Neural crest cell (in vitro differentiated cells): Measurements from ENCODE around the gene UGGT2. TPM values are rescaled to one million over a fixed set of nuclear protein-coding genes. Genes with fewer than 3 reads are reported as not detected.

Experiments
- DNase-seq: peaks from one replicate; pipeline ENCODE4 v3.0.0; 2021; ENCODE audit warnings: low read depth, mixed read lengths, low spot score
- H3K27ac Mint-ChIP-seq: one replicate; pipeline ENCODE4 v1.8.0; 2021; ENCODE audit warnings: mild to moderate bottlenecking, mixed read lengths; ENCODE audit not compliant: unreplicated experiment
- H3K27me3 Mint-ChIP-seq: 2 replicates; pipeline ENCODE4 v1.8.0; 2021; ENCODE audit warnings: low read depth, mild to moderate bottlenecking, mixed read lengths
- H3K36me3 Mint-ChIP-seq: 2 replicates; pipeline ENCODE4 v1.8.0; 2021; ENCODE audit warnings: low read depth, mild to moderate bottlenecking, mixed read lengths
- H3K4me1 Mint-ChIP-seq: 2 replicates; pipeline ENCODE4 v1.8.0; 2021; ENCODE audit warnings: mixed read lengths
- H3K4me3 Mint-ChIP-seq: one replicate; pipeline ENCODE4 v1.8.0; 2021; ENCODE audit warnings: mild to moderate bottlenecking, mixed read lengths
- H3K9me3 Mint-ChIP-seq: 2 replicates; pipeline ENCODE4 v1.8.0; 2021; ENCODE audit warnings: mixed read lengths
- total RNA-seq: library from RNA; stranded (reverse); gene quantifications from 2 replicates; pipeline ENCODE4 v1.2.1, GENCODE V29; 2021
- TF ChIP-seq, protein P1 (sequence below): fragments of 200-600 bp; sonication (generic); conservative IDR thresholded peaks from 2 replicates; pipeline ENCODE4 v1.5.0; 2021; ENCODE audit warnings: antibody characterized with exemption, mild to moderate bottlenecking

Gene UGGT2
- total RNA-seq, 1 donor from 2014 or later, result 32.9 TPM

DNA sequence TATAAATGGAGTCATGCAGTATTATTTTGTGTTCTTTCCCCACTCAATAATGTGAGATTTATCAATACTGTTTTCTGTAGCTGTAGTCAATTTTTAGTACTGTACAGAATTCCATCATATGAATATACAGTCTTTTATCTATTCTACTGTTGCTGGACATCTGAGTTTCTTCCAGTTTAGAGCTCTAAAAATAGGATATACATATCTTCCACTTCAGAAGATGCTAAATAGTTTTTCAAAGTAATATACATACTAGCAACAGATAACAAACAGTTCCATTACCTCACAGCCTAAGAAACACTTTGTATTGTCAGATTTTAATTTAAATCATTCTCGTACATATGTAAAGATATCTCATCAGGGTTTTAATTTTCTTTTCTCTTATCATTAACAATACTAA, 149.6 kb downstream of the UGGT2 start:
- TF ChIP-seq, protein P1, sequence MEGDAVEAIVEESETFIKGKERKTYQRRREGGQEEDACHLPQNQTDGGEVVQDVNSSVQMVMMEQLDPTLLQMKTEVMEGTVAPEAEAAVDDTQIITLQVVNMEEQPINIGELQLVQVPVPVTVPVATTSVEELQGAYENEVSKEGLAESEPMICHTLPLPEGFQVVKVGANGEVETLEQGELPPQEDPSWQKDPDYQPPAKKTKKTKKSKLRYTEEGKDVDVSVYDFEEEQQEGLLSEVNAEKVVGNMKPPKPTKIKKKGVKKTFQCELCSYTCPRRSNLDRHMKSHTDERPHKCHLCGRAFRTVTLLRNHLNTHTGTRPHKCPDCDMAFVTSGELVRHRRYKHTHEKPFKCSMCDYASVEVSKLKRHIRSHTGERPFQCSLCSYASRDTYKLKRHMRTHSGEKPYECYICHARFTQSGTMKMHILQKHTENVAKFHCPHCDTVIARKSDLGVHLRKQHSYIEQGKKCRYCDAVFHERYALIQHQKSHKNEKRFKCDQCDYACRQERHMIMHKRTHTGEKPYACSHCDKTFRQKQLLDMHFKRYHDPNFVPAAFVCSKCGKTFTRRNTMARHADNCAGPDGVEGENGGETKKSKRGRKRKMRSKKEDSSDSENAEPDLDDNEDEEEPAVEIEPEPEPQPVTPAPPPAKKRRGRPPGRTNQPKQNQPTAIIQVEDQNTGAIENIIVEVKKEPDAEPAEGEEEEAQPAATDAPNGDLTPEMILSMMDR, result no peak
- H3K9me3 Mint-ChIP-seq, result peaks cover 13% of the 10 kb centered on the region
- no peak for DNase-seq

DNA sequence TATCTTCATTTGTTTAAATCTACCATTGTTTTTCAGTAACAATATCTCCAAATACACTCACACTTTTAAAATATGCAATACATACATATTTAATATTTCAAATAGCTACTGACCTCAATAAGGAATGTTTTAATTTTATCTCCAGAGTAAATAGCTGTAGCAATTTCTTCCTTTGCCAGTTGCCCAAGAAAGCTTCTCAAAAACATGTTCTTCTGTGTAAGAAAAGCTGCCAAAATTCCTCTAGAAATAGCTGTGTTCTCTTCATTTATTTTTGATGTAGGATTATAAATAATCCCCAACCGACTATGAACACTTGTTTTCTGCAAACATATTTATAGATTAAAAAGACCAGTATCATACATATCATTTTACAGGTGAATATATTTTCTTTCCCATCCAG, 150.5 kb downstream of the UGGT2 start:
- TF ChIP-seq, protein P1, result no peak
- H3K4me1 Mint-ChIP-seq, result no peaks in the 10 kb centered on the region
- no peak for DNase-seq
- H3K9me3 Mint-ChIP-seq, result peaks cover 7% of the 10 kb centered on the region
- no peak overlapping the region for H3K4me3 Mint-ChIP-seq
- no peaks in the 10 kb centered on the region for H3K27me3 Mint-ChIP-seq
- peaks cover 35% of the 10 kb centered on the region for H3K36me3 Mint-ChIP-seq
- no peak overlapping the region for H3K27ac Mint-ChIP-seq

More for the DNA sequence above, 149.6 kb downstream of the UGGT2 start:
- Mint-ChIP-seq H3K27me3 (no peaks in the 10 kb centered on the region), H3K4me3 (no peak overlapping the region), H3K27ac (no peak overlapping the region), H3K36me3 (peaks cover 41% of the 10 kb centered on the region), H3K4me1 (no peaks in the 10 kb centered on the region)

DNA sequence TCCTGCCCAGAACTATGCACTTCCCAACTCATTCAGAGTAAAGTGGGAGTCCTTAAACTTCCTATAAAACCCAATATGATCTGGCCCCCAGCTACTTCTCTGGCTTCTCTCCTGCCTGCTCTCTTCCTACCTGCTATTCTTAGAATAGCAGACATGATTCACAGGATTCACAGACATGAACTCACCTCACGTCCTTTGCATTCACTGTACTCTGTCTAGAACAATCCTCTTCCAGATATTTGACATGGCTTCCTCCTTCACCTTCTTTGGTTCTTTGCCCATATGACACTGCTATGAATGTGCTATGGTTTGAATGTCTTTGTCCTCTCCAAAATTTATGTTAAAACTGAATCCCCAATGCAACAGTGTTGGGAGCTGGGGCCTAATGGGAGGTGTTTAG, 154.9 kb downstream of the UGGT2 start:
- no peak for DNase-seq
- TF ChIP-seq, protein P1, result no peak
- Mint-ChIP-seq H3K4me1 (no peaks in the 10 kb centered on the region), H3K9me3 (peaks cover 3% of the 10 kb centered on the region), H3K27ac (no peak overlapping the region), H3K4me3 (no peak overlapping the region), H3K36me3 (peaks cover 16% of the 10 kb centered on the region), H3K27me3 (no peaks in the 10 kb centered on the region)

DNA sequence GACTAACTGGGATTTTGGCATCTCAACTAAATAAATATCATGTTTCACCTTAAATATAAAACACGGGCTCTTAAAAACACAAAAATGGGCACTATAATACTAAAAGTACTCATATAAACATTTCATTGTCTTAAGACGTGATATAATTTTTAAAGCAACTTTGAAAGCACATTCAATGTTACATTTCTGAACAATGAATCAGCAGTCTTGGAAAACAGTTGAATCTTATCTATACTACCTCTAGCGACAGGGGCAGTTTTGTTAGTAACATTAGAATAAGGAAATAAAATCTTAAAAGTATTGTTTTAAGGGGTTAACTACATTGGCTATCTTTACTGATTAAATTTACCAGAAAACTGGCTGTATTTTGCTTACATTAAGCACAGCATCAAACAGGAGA, 156.9 kb downstream of the UGGT2 start:
- H3K4me3 Mint-ChIP-seq, result no peak overlapping the region

DNA sequence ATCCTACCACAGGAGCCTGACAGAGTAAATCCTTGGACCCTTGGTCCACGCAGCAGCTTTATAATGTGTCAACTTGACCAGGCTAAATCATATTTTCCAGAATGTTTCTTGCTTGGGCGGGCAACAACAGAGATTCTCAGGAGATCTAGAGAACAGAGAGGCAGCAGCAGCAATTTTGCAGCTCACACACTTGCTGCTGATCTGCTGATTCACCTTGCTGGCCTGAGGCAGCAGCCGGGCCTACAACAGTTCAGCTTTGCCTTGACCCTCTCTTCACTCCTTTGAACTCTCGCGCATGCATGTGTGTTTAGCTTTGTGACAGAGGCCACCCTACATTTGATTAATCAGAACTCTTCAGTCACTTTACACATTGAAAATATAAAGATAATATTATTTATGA, 159.3 kb downstream of the UGGT2 start:
- Mint-ChIP-seq H3K27me3 (no peaks in the 10 kb centered on the region), H3K4me1 (no peaks in the 10 kb centered on the region), H3K36me3 (peaks cover 4% of the 10 kb centered on the region), H3K27ac (no peak overlapping the region), H3K4me3 (no peak overlapping the region), H3K9me3 (no peaks in the 10 kb centered on the region)
- TF ChIP-seq, protein P1, result no peak
- DNase-seq, result no peak

More for the DNA sequence above, 156.9 kb downstream of the UGGT2 start:
- H3K27me3 Mint-ChIP-seq, result no peaks in the 10 kb centered on the region
- no peak for DNase-seq
- H3K9me3 Mint-ChIP-seq, result no peaks in the 10 kb centered on the region
- no peaks in the 10 kb centered on the region for H3K4me1 Mint-ChIP-seq
- H3K27ac Mint-ChIP-seq, result no peak overlapping the region
- H3K36me3 Mint-ChIP-seq, result peaks cover 3% of the 10 kb centered on the region
- TF ChIP-seq, protein P1, result no peak

DNA sequence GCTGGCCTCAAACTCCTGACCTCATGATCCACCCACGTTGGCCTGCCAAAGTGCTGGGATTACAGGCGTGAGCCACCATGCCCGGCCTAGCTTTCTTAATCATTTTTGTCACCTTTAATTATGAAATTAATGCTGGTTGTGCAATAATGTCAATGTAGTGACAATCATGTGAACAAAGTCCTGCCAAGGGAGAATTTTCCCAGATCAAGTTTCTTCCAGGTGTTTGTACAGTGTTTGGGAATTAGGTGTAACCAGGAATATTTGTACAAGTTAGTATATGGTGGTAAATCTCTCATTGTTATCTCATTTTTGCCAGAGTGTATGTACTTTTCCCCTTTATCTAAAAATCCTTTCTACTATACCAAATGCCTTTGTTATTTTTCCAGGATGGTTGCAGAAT, 171.1 kb downstream of the UGGT2 start:
- no peaks in the 10 kb centered on the region for H3K27me3 Mint-ChIP-seq
- no peak for DNase-seq
- H3K4me3 Mint-ChIP-seq, result no peak overlapping the region
- peaks cover 12% of the 10 kb centered on the region for H3K36me3 Mint-ChIP-seq
- H3K9me3 Mint-ChIP-seq, result no peaks in the 10 kb centered on the region
- TF ChIP-seq, protein P1, result no peak
- no peak overlapping the region for H3K27ac Mint-ChIP-seq
- H3K4me1 Mint-ChIP-seq, result no peaks in the 10 kb centered on the region
